Left ventricle myocardium inferior (tissue), 1 donor: ENCODE data around the gene MSANTD7. TPM values are rescaled to one million over a fixed set of nuclear protein-coding genes. Genes with fewer than 3 reads are reported as not detected.

Experiments
- DNase-seq: peaks from one replicate; pipeline ENCODE4 v3.0.0-alpha.2; 2020
- H3K27ac ChIP-seq: fragments of 200-600 bp; replicated peaks from 2 replicates; pipeline ENCODE4 v1.8.0; 2021
- H3K27me3 ChIP-seq: fragments of 200-600 bp; 2 replicates; pipeline ENCODE4 v1.8.0; 2021; ENCODE audit warnings: low read depth
- H3K36me3 ChIP-seq: fragments of 200-600 bp; 2 replicates; pipeline ENCODE4 v1.8.0; 2021
- H3K4me1 ChIP-seq: fragments of 200-600 bp; 2 replicates; pipeline ENCODE4 v1.8.0; 2021
- H3K4me3 ChIP-seq: fragments of 200-600 bp; 2 replicates; pipeline ENCODE4 v1.8.0; 2021; ENCODE audit warnings: mild to moderate bottlenecking, moderate library complexity
- H3K9me3 ChIP-seq: fragments of 200-600 bp; replicated peaks from 2 replicates; pipeline ENCODE4 v1.8.0; 2021
- intact Hi-C: fragments of 100-400 bp; cut with micrococcal nuclease; formaldehyde crosslinking; loops from one replicate; pipeline ENCODE4 v1.11.0; 2022
- total RNA-seq: library from RNA; stranded (reverse); fragmentation: NEBNext Ultra II Directional; extraction: Animal tissue kit (Norgen Biotek cat#: 25700); gene quantifications from one replicate; pipeline ENCODE4 v1.2.1, GENCODE V29; 2021
- TF ChIP-seq, protein P1 (sequence below): fragments of 200-600 bp; IDR thresholded peaks from 2 replicates; pipeline ENCODE4 v1.8.0; 2021; ENCODE audit warnings: antibody characterized with exemption, mild to moderate bottlenecking, borderline replicate concordance
- donor health status: DM: no; HTN: yes; CAD: no; lungs with severe emphysema.

MSANTD7 gene
- total RNA-seq, 1 donor from 2014 or later = 5.0 TPM

DNA sequence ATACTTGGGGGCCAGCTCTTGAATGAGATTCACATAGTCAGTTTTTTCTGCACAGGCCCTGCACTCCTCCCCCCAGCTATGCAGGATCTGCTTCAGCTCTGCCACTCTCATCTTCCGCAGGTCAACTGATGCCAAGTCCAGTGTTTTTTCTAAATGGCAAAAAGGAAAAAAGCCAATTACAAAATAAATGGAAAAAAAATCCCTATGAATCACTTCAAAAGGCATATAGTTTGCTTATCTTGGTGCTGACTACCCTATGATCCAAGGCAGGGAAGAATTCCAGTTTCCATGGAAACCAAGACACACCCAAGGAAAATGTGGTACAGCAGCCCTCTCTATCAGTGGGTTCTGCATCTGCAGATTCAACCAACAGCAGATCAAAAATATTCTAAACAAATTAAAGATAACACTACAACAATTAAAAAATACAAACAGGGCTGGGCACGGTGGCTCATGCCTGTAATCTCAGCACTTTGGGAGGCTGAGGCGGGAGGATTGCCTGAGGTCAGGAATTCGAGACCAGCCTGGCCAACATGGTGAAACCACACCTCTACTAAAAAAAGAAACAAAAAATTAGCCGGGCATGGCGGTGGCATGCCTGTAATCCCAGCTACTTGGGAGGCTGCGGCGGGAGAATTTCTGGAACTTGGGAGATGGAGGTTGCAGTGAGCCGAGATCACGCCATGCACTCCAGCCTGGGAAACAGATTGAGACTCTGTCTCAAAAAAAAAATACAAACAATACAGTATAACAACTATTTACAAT lies 17.9 kb upstream of the MSANTD7 start:
- Histone ChIP-seq H3K4me3 (no peak overlapping the region), H3K36me3 (no peaks in the 10 kb centered on the region), H3K27ac (no peak overlapping the region), H3K4me1 (peaks cover 5% of the 10 kb centered on the region), H3K9me3 (no peaks in the 10 kb centered on the region), H3K27me3 (no peaks in the 10 kb centered on the region)
- TF ChIP-seq, protein P1, sequence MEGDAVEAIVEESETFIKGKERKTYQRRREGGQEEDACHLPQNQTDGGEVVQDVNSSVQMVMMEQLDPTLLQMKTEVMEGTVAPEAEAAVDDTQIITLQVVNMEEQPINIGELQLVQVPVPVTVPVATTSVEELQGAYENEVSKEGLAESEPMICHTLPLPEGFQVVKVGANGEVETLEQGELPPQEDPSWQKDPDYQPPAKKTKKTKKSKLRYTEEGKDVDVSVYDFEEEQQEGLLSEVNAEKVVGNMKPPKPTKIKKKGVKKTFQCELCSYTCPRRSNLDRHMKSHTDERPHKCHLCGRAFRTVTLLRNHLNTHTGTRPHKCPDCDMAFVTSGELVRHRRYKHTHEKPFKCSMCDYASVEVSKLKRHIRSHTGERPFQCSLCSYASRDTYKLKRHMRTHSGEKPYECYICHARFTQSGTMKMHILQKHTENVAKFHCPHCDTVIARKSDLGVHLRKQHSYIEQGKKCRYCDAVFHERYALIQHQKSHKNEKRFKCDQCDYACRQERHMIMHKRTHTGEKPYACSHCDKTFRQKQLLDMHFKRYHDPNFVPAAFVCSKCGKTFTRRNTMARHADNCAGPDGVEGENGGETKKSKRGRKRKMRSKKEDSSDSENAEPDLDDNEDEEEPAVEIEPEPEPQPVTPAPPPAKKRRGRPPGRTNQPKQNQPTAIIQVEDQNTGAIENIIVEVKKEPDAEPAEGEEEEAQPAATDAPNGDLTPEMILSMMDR = no peak
- DNase-seq = no peak
- intact Hi-C loops = loop anchor here (5.0 kb wide), 1 partner anchor 323 kb away; no protein-coding TSS in a partner anchor

DNA sequence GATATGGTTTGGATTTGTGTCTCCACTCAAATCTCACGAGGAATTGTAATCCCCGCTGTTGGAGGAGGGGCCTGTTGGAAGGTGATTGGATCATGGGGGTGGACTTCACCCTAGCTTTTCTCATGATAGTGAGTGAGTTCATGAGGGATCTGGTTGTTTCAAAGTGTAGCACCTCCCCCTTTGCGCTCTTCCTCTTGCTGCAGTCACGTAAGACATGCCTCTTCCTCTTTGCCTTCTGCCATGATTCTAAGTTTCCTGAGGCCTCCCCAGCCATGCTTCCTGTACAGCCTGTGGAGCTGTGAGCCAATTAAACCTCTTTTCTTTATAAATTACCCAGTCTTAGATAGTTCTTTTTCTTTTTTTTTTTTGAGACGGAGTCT lies 17.3 kb upstream of the MSANTD7 start:
- Histone ChIP-seq H3K27ac (no peak overlapping the region), H3K9me3 (no peaks in the 10 kb centered on the region), H3K4me1 (peaks cover 5% of the 10 kb centered on the region), H3K4me3 (no peak overlapping the region), H3K27me3 (no peaks in the 10 kb centered on the region), H3K36me3 (no peaks in the 10 kb centered on the region)
- intact Hi-C loops = loop anchor here (5.0 kb wide), 1 partner anchor 323 kb away; no protein-coding TSS in a partner anchor
- no peak for DNase-seq
- TF ChIP-seq, protein P1 = no peak

- no peaks in the 10 kb centered on the region for H3K9me3 ChIP-seq
- peaks cover 5% of the 10 kb centered on the region for H3K4me1 ChIP-seq
- intact Hi-C loops = loop anchor here (5.0 kb wide), 1 partner anchor 325 kb away; no protein-coding TSS in a partner anchor
- TF ChIP-seq, protein P1 = no peak
- H3K27ac ChIP-seq = no peak overlapping the region
- no peak overlapping the region for H3K4me3 ChIP-seq
- DNase-seq = no peak
- H3K36me3 ChIP-seq = no peaks in the 10 kb centered on the region
- H3K27me3 ChIP-seq = no peaks in the 10 kb centered on the region
These were observed 16.3 kb upstream of the MSANTD7 start for GRCh38 chr10:14821635-14822375.

DNA sequence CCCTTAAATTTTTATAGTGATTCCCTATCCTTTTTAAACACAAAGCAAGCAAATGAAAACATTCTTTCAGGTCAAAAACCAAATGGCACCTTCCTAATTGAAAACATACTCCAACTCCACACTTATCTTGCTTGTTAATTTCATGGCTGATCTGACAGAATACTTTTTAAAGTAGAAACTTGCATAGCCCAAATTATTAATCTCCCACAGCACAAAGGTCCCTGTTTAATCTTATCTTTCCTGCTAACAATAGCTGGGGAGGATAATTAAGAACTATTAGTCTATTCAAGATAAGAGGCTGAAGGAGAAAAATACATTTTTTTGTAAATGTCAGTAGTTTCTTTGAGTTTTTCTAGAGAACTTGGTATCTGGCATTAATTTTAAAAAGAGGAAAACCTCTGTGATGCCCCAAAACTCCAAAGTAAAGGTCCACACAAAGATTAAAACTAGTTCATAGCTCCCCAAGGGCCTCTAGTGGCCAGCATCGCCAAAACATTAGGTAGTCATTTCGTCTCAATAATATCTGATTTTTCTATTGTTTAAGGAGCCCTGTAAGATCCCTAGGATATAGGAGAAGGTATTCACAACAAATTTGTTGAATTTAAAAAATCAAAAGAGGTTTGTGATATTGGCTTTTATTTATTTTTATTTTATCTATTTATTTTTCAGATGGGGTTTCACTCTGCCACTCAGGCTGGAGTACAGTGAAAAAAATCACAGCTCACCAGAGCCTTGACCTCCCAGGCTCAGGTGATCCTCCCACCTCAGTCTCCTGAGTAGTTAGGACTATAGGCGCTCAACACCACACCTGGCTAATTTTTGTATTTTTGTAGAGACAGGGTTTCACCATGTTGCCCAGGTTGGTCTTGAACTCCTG lies 15.0 kb upstream of the MSANTD7 start:
- TF ChIP-seq, protein P1 = peak; percentile 65
- Histone ChIP-seq H3K9me3 (no peaks in the 10 kb centered on the region), H3K36me3 (no peaks in the 10 kb centered on the region), H3K27ac (no peak overlapping the region), H3K27me3 (no peaks in the 10 kb centered on the region), H3K4me1 (peaks cover 5% of the 10 kb centered on the region), H3K4me3 (no peak overlapping the region)
- peak; percentile 17 for DNase-seq
- intact Hi-C loops = loop anchor here (5.0 kb wide), 1 partner anchor 326 kb away; no protein-coding TSS in a partner anchor

GRCh38 chr10:14823966-14824365 lies 14.1 kb upstream of the MSANTD7 start:
- TF ChIP-seq, protein P1 = no peak
- no peaks in the 10 kb centered on the region for H3K27me3 ChIP-seq
- intact Hi-C loops = loop anchor here (5.0 kb wide), 1 partner anchor 327 kb away; no protein-coding TSS in a partner anchor
- no peaks in the 10 kb centered on the region for H3K36me3 ChIP-seq
- H3K27ac ChIP-seq = no peak overlapping the region
- no peak overlapping the region for H3K4me3 ChIP-seq
- no peaks in the 10 kb centered on the region for H3K9me3 ChIP-seq
- peaks cover 5% of the 10 kb centered on the region for H3K4me1 ChIP-seq
- DNase-seq = no peak
